ENCODE measurements around the gene KRT74. TPM values are rescaled to one million over a fixed set of nuclear protein-coding genes. Genes with fewer than 3 reads are reported as not detected.
A peak's percentile ranks its signal among the peaks of the same experiment; 100 is the strongest.

Gene KRT74
- total and polyA plus RNA-seq, 2 of the 8 experiments (the other 6 are each of a cell fraction or from before 2014, with no cell fraction given): not detected

DNA sequence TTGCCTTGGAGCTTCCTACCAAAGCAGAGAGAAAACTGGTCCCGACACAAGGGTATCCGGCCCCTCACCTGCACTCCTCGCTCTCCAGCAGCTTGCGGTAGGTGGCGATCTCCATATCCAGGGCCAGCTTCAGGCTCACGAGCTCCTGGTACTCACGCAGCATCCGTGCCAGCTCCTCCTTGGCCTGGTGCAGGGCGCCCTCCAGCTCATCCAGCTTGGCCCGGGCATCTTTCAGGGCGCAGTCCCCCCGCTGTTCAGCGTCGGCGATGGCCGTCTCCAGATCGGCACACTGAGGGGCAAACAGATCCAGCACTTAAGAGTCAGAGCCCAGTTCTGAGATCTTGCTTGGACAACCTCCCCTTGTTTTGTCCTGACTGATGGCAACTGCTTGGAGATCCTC lies 13.9 kb upstream of the KRT74 start:
- no peak overlapping the region for H2BK20ac ChIP-seq (ENCODE audit: low read length)
- H2BK120ac ChIP-seq (replicated peaks; ENCODE audit: low read depth, low read length): no peak overlapping the region
- no peaks in the 10 kb centered on the region for H4K20me1 ChIP-seq (replicated peaks in 1 of 2; ENCODE audit: control insufficient read depth in 1 of 2, insufficient read depth in 2 of 2, low read length in 2 of 2)
- peaks cover 20 to 24% of the 10 kb centered on the region in 2 experiments for H3K9me3 ChIP-seq (ENCODE audit: insufficient read depth in 2 of 2, low read depth in 1 of 2, low read length in 1 of 2)
- ChIA-PET POLR2A (ENCODE audit: partially characterized antibody) (no interaction called here), CTCF (ENCODE audit: partially characterized antibody) (interaction anchor here (0.6 to 23.2 kb wide), 16 partner anchors 9 to 447 kb away, joined by 3 to 502 read pairs (median 4); no protein-coding TSS in a partner anchor)
- H3K23ac ChIP-seq (ENCODE audit: insufficient read length): no peak overlapping the region
- H3K18ac ChIP-seq (ENCODE audit: extremely low read depth, low read length): no peak overlapping the region
- no peak overlapping the region for H2AK5ac ChIP-seq (ENCODE audit: low read depth, low read length)
- no peak overlapping the region for H3K4me2 ChIP-seq (ENCODE audit: insufficient read depth in 1 of 2, low read depth in 2 of 2, low read length in 2 of 2)
- H3K9ac ChIP-seq (replicated peaks in 1 of 4; ENCODE audit: extremely low read depth in 1 of 4, low read depth in 3 of 4, low read length in 3 of 4): no peak overlapping the region
- H4K8ac ChIP-seq (ENCODE audit: extremely low read depth, insufficient read depth, low read length): peak overlapping the region; percentile 69; the same call in 1 of the 2 replicates
- H3K79me2 ChIP-seq (ENCODE audit: control insufficient read depth in 1 of 2, insufficient read depth in 2 of 2, low read length in 2 of 2): no peaks in the 10 kb centered on the region
- H4K91ac ChIP-seq (replicated peaks; ENCODE audit: insufficient read length, low read length): no peak overlapping the region
- no peaks in the 10 kb centered on the region; a peak in 1 of 7 replicates for H3K27me3 ChIP-seq (replicated peaks in 1 of 4; ENCODE audit: control insufficient read depth in 3 of 4, extremely low read depth in 1 of 4, insufficient read depth in 3 of 4, low read length in 3 of 4)
- H3K23me2 ChIP-seq (ENCODE audit: low read depth, low read length): no peaks in the 10 kb centered on the region
- no peak overlapping the region for H3K4me3 ChIP-seq (ENCODE audit: extremely low read depth in 1 of 4, insufficient read depth in 2 of 4, low read depth in 3 of 4, low read length in 4 of 4)
- TF ChIP-seq, protein P1, sequence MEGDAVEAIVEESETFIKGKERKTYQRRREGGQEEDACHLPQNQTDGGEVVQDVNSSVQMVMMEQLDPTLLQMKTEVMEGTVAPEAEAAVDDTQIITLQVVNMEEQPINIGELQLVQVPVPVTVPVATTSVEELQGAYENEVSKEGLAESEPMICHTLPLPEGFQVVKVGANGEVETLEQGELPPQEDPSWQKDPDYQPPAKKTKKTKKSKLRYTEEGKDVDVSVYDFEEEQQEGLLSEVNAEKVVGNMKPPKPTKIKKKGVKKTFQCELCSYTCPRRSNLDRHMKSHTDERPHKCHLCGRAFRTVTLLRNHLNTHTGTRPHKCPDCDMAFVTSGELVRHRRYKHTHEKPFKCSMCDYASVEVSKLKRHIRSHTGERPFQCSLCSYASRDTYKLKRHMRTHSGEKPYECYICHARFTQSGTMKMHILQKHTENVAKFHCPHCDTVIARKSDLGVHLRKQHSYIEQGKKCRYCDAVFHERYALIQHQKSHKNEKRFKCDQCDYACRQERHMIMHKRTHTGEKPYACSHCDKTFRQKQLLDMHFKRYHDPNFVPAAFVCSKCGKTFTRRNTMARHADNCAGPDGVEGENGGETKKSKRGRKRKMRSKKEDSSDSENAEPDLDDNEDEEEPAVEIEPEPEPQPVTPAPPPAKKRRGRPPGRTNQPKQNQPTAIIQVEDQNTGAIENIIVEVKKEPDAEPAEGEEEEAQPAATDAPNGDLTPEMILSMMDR (IDR thresholded peaks at IDR 0.05; ENCODE audit: control extremely low read depth in 1 of 3, insufficient read depth in 1 of 3, low read depth in 1 of 3, low read length in 3 of 3): peak; percentile 32 to 44 (median 43); a peak in 3 of 4 replicates
- TF ChIP-seq RAD21 (IDR thresholded peaks at IDR 0.05 in 1 of 2, conservative IDR thresholded peaks at IDR 0.05 in 1 of 2; ENCODE audit: low read depth in 2 of 2, low read length in 2 of 2): peak; percentile 24 to 37; a peak in 3 of 4 replicates
- no peak for TF ChIP-seq POLR2AphosphoS5 (IDR thresholded peaks at IDR 0.05; ENCODE audit: low read depth, low read length)
- H3K27ac ChIP-seq (ENCODE audit: low read depth, low read length): no peak overlapping the region
- no peak overlapping the region for H2BK15ac ChIP-seq (ENCODE audit: low read length)
- FAIRE-seq (no peak), DNase-seq (ENCODE audit: low read depth in 1 of 2, low spot score in 2 of 2) (no peak)
- H3K14ac ChIP-seq (ENCODE audit: insufficient read length): no peak overlapping the region
- H3K4me1 ChIP-seq (replicated peaks in 1 of 4; ENCODE audit: control insufficient read depth in 3 of 4, insufficient read depth in 4 of 4, low read length in 3 of 4): no peaks in the 10 kb centered on the region
- WGBS, 2 experiments (ENCODE audit: extremely low coverage in 1 of 2, insufficient coverage in 1 of 2, insufficient read length in 1 of 2, insufficient replicate concordance in 2 of 2, low coverage in 1 of 2, low lambda C conversion rate in 2 of 2, missing lambda C conversion rate in 1 of 2): 87% methylated on average over 13 of the region's 17 CpGs; no CpG with 5 or more reads in 1 of the 2 experiments
- no peak overlapping the region for H4K5ac ChIP-seq (ENCODE audit: insufficient read length, low read depth, low read length)
- H3K4ac ChIP-seq (replicated peaks; ENCODE audit: insufficient read length, low read depth, low read length): no peak overlapping the region
- H2AFZ ChIP-seq (ENCODE audit: low read length): no peak overlapping the region
- H2BK12ac ChIP-seq (ENCODE audit: low read depth, low read length): no peak overlapping the region
- no peaks in the 10 kb centered on the region for H3K36me3 ChIP-seq (ENCODE audit: control insufficient read depth in 2 of 4, insufficient read depth in 4 of 4, low read length in 3 of 4)
- no peaks in the 10 kb centered on the region for H3K79me1 ChIP-seq (ENCODE audit: low read depth, low read length)
- no peak overlapping the region for H2BK5ac ChIP-seq (ENCODE audit: low read depth, low read length)
- no peak overlapping the region for H3K56ac ChIP-seq (replicated peaks; ENCODE audit: insufficient read length, low read depth, low read length)
